ENCODE results near the gene COX8A. TPM values are rescaled to one million over a fixed set of nuclear protein-coding genes. Genes with fewer than 3 reads are reported as not detected.

COX8A gene
- total RNA-seq, 2 experiments from 2014 or later, result 559 to 581 TPM

- H3K4me3 Mint-ChIP-seq, result no peak overlapping the region
- ChIA-PET CTCF (interaction anchor here (0.8 kb wide), 1 partner anchor 147 kb away, joined by 3 read pairs; no protein-coding TSS in a partner anchor), POLR2A (no interaction called here)
- H3K27ac Mint-ChIP-seq, result no peak overlapping the region
- H3K9me3 Mint-ChIP-seq, result peaks cover 12% of the 10 kb centered on the region
- intact Hi-C loops (cut with micrococcal nuclease), result no loop called here
- DNase-seq, result no peak
- peaks cover 28% of the 10 kb centered on the region for H3K27me3 Mint-ChIP-seq
- H3K36me3 Mint-ChIP-seq, result no peaks in the 10 kb centered on the region
- H3K4me1 Mint-ChIP-seq (ENCODE audit: low read depth), result peaks cover 13% of the 10 kb centered on the region
These were observed 32.0 kb downstream of the COX8A start for GRCh38 chr11:64006398-64006797.

GRCh38 chr11:64007160-64007628 is 32.8 kb downstream of the COX8A start:
- intact Hi-C loops (cut with micrococcal nuclease), result no loop called here
- DNase-seq, result no peak
- ChIA-PET CTCF (interaction anchor here (0.6 kb wide), 1 partner anchor 145 kb away, joined by 3 read pairs; no protein-coding TSS in a partner anchor), POLR2A (no interaction called here)
- Mint-ChIP-seq H3K9me3 (peaks cover 12% of the 10 kb centered on the region), H3K36me3 (no peaks in the 10 kb centered on the region), H3K27me3 (peaks cover 28% of the 10 kb centered on the region), H3K4me1 (ENCODE audit: low read depth) (peaks cover 13% of the 10 kb centered on the region), H3K4me3 (no peak overlapping the region), H3K27ac (no peak overlapping the region)

- POLR2A ChIA-PET, result no interaction called here
- H3K36me3 Mint-ChIP-seq, result no peaks in the 10 kb centered on the region
- peaks cover 13% of the 10 kb centered on the region for H3K4me1 Mint-ChIP-seq (ENCODE audit: low read depth)
- intact Hi-C loops (cut with micrococcal nuclease), result no loop called here
- no peak for DNase-seq
- H3K27ac Mint-ChIP-seq, result no peak overlapping the region
- peaks cover 28% of the 10 kb centered on the region for H3K27me3 Mint-ChIP-seq
- CTCF ChIA-PET, result interaction anchor here (0.6 kb wide), 1 partner anchor 144 kb away, joined by 3 read pairs; no protein-coding TSS in a partner anchor
- H3K9me3 Mint-ChIP-seq, result peaks cover 12% of the 10 kb centered on the region
- no peak overlapping the region for H3K4me3 Mint-ChIP-seq
These were observed 33.3 kb downstream of the COX8A start for GRCh38 chr11:64007629-64008282.

GRCh38 chr11:64008283-64008913 is 34.0 kb downstream of the COX8A start:
- DNase-seq, result no peak
- Mint-ChIP-seq H3K4me1 (ENCODE audit: low read depth) (peaks cover 13% of the 10 kb centered on the region), H3K9me3 (peaks cover 12% of the 10 kb centered on the region), H3K36me3 (no peaks in the 10 kb centered on the region), H3K27ac (no peak overlapping the region), H3K27me3 (peaks cover 28% of the 10 kb centered on the region), H3K4me3 (no peak overlapping the region)
- CTCF ChIA-PET, result interaction anchor here (1.3 kb wide), 1 partner anchor 144 kb away, joined by 4 read pairs; no protein-coding TSS in a partner anchor
- POLR2A ChIA-PET, result no interaction called here
- intact Hi-C loops (cut with micrococcal nuclease), result no loop called here

- H3K9me3 Mint-ChIP-seq, result peaks cover 12% of the 10 kb centered on the region
- H3K27me3 Mint-ChIP-seq, result peaks cover 28% of the 10 kb centered on the region
- H3K27ac Mint-ChIP-seq, result no peak overlapping the region
- H3K4me1 Mint-ChIP-seq (ENCODE audit: low read depth), result peaks cover 13% of the 10 kb centered on the region
- no peaks in the 10 kb centered on the region for H3K36me3 Mint-ChIP-seq
- ChIA-PET CTCF (interaction anchor here (1.0 to 1.3 kb wide), 2 partner anchors 9 to 143 kb away, joined by 4 read pairs; no protein-coding TSS in a partner anchor), POLR2A (no interaction called here)
- DNase-seq, result no peak
- no peak overlapping the region for H3K4me3 Mint-ChIP-seq
- intact Hi-C loops (cut with micrococcal nuclease), result no loop called here
These were observed 34.7 kb downstream of the COX8A start for GRCh38 chr11:64008914-64009633.

- intact Hi-C loops (cut with micrococcal nuclease), result no loop called here
- H3K9me3 Mint-ChIP-seq, result peaks cover 12% of the 10 kb centered on the region
- H3K36me3 Mint-ChIP-seq, result no peaks in the 10 kb centered on the region
- POLR2A ChIA-PET, result no interaction called here
- peaks cover 28% of the 10 kb centered on the region for H3K27me3 Mint-ChIP-seq
- H3K4me1 Mint-ChIP-seq (ENCODE audit: low read depth), result peaks cover 13% of the 10 kb centered on the region
- CTCF ChIA-PET, result interaction anchor here (1.0 to 1.3 kb wide), 2 partner anchors 9 to 143 kb away, joined by 4 read pairs; no protein-coding TSS in a partner anchor
- no peak overlapping the region for H3K4me3 Mint-ChIP-seq
- no peak for DNase-seq
- H3K27ac Mint-ChIP-seq, result no peak overlapping the region
These were observed 35.3 kb downstream of the COX8A start for GRCh38 chr11:64009710-64010109.

GRCh38 chr11:64010783-64011182 is 36.4 kb downstream of the COX8A start:
- ChIA-PET CTCF (no interaction called here), POLR2A (no interaction called here)
- no peak for DNase-seq
- intact Hi-C loops (cut with micrococcal nuclease), result no loop called here
- no peak overlapping the region for H3K4me3 Mint-ChIP-seq
- no peak overlapping the region for H3K27ac Mint-ChIP-seq
- H3K9me3 Mint-ChIP-seq, result peaks cover 12% of the 10 kb centered on the region
- peaks cover 26% of the 10 kb centered on the region for H3K27me3 Mint-ChIP-seq
- H3K36me3 Mint-ChIP-seq, result no peaks in the 10 kb centered on the region
- H3K4me1 Mint-ChIP-seq (ENCODE audit: low read depth), result peaks cover 13% of the 10 kb centered on the region

- CTCF ChIA-PET, result no interaction called here
These were observed 37.0 kb downstream of the COX8A start for GRCh38 chr11:64011371-64011770.

GRCh38 chr11:64013141-64013896 is 38.9 kb downstream of the COX8A start:
- DNase-seq, result no peak
- intact Hi-C loops (cut with micrococcal nuclease), result no loop called here
- H3K4me3 Mint-ChIP-seq, result no peak overlapping the region
- no peaks in the 10 kb centered on the region for H3K4me1 Mint-ChIP-seq (ENCODE audit: low read depth)
- ChIA-PET POLR2A (no interaction called here), CTCF (interaction anchor here (2.9 kb wide), 1 partner anchor 13 kb away, joined by 14 read pairs; no protein-coding TSS in a partner anchor)
- no peaks in the 10 kb centered on the region for H3K36me3 Mint-ChIP-seq
- H3K27ac Mint-ChIP-seq, result no peak overlapping the region
- H3K27me3 Mint-ChIP-seq, result peaks cover 6% of the 10 kb centered on the region
- peaks cover 12% of the 10 kb centered on the region for H3K9me3 Mint-ChIP-seq

More at GRCh38 chr11:64011371-64011770, 37.0 kb downstream of the COX8A start:
- H3K4me1 Mint-ChIP-seq (ENCODE audit: low read depth), result peaks cover 13% of the 10 kb centered on the region
- POLR2A ChIA-PET, result no interaction called here
- no peaks in the 10 kb centered on the region for H3K36me3 Mint-ChIP-seq
- H3K27ac Mint-ChIP-seq, result no peak overlapping the region
- peaks cover 12% of the 10 kb centered on the region for H3K9me3 Mint-ChIP-seq
- H3K4me3 Mint-ChIP-seq, result no peak overlapping the region
- intact Hi-C loops (cut with micrococcal nuclease), result no loop called here
- no peak for DNase-seq
- H3K27me3 Mint-ChIP-seq, result peaks cover 24% of the 10 kb centered on the region

- no peaks in the 10 kb centered on the region for H3K36me3 Mint-ChIP-seq
- H3K27ac Mint-ChIP-seq, result no peak overlapping the region
- ChIA-PET POLR2A (no interaction called here), CTCF (interaction anchor here (2.9 kb wide), 1 partner anchor 14 kb away, joined by 14 read pairs; no protein-coding TSS in a partner anchor)
- intact Hi-C loops (cut with micrococcal nuclease), result no loop called here
- no peaks in the 10 kb centered on the region for H3K27me3 Mint-ChIP-seq
- no peak for DNase-seq
- H3K4me1 Mint-ChIP-seq (ENCODE audit: low read depth), result no peaks in the 10 kb centered on the region
- no peak overlapping the region for H3K4me3 Mint-ChIP-seq
- peaks cover 12% of the 10 kb centered on the region for H3K9me3 Mint-ChIP-seq
These were observed 39.9 kb downstream of the COX8A start for GRCh38 chr11:64014356-64014755.

- no peak overlapping the region for H3K27ac Mint-ChIP-seq
- no peak overlapping the region for H3K4me3 Mint-ChIP-seq
- H3K36me3 Mint-ChIP-seq, result no peaks in the 10 kb centered on the region
- no peaks in the 10 kb centered on the region for H3K4me1 Mint-ChIP-seq (ENCODE audit: low read depth)
- no peak for DNase-seq
- intact Hi-C loops (cut with micrococcal nuclease), result no loop called here
- ChIA-PET POLR2A (no interaction called here), CTCF (interaction anchor here (1.3 kb wide), 2 partner anchors 14 to 137 kb away, joined by 3 to 5 read pairs; no protein-coding TSS in a partner anchor)
- peaks cover 7% of the 10 kb centered on the region for H3K9me3 Mint-ChIP-seq
- H3K27me3 Mint-ChIP-seq, result no peaks in the 10 kb centered on the region
These were observed 41.1 kb downstream of the COX8A start for GRCh38 chr11:64015510-64015909.

Measured in activated CD4-positive, alpha-beta memory T cell treated with anti-CD3 and anti-CD28 coated beads for 36 hours (primary cell).